B cell (primary cell): ENCODE data around the gene WBP4. TPM values are rescaled to one million over a fixed set of nuclear protein-coding genes. Genes with fewer than 3 reads are reported as not detected.

Experiments
- ATAC-seq: fragments of 200-7000 bp; cut with Tn5 transposase; one replicate; pipeline ENCODE4 v1.10.0; 2021; ENCODE audit warnings: low read depth, mild to moderate bottlenecking, moderate number of reproducible peaks, moderate library complexity
- CTCF ChIA-PET: fragments of 350-600 bp; sonication (Branson Sonifier 250); formaldehyde crosslinking; loops from one replicate; lab custom pipeline; 2021; ENCODE audit warnings: antibody characterized with exemption, inconsistent platforms; lab: Charles Lee
- POLR2A ChIA-PET: fragments of 350-600 bp; sonication (Branson Sonifier 250); formaldehyde crosslinking; loops from one replicate; lab custom pipeline; 2021; ENCODE audit warnings: antibody characterized with exemption; lab: Charles Lee
- DNase-seq: peaks from one replicate; pipeline ENCODE4 v3.0.0; 2013
- H2AFZ ChIP-seq: 2 replicates; pipeline ENCODE4 v1.6.1; 2012; ENCODE audit warnings: mild to moderate bottlenecking, low read depth, low read length; ENCODE audit not compliant: insufficient read depth, poor library complexity, severe bottlenecking
- H3K27ac ChIP-seq, 2 donors: 1 replicate in 1 of 2; 2 replicates in 1 of 2; pipeline ENCODE4 v1.5.1; 2012 to 2013; ENCODE audit warnings: low read length in 2 of 2, mild to moderate bottlenecking in 2 of 2, moderate library complexity in 1 of 2
- H3K27me3 ChIP-seq, 4 experiments: fragments of 200-600 bp in 1 of 4; sonication (generic) in 1 of 4; replicated peaks in 1 of 4; 1 replicate in 2 of 4; 2 replicates in 2 of 4; pipeline versions ENCODE4 v1.6.1 to v1.7.0; 2013 to 2016; ENCODE audit warnings: low read length in 3 of 4, mild to moderate bottlenecking in 2 of 4, mixed read lengths in 1 of 4, moderate library complexity in 1 of 4; ENCODE audit not compliant: insufficient read depth in 4 of 4, control insufficient read depth in 3 of 4; ENCODE audit errors: control extremely low read depth in 1 of 4
- H3K36me3 ChIP-seq, 2 experiments: replicated peaks in 1 of 2; 1 replicate in 1 of 2; 2 replicates in 1 of 2; pipeline versions ENCODE4 v1.6.1 to v1.7.1; 2013; ENCODE audit warnings: low read length in 1 of 2; ENCODE audit not compliant: insufficient read depth in 2 of 2, control insufficient read depth in 1 of 2; ENCODE audit errors: control extremely low read depth in 1 of 2, extremely low read depth in 1 of 2
- H3K4me1 ChIP-seq, 2 donors: fragments of 200-600 bp in 1 of 2; sonication (generic) in 1 of 2; 1 replicate in 1 of 2; 2 replicates in 1 of 2; pipeline versions ENCODE4 v1.5.1 to v1.6.1; 2013 to 2017; ENCODE audit warnings: low read length in 2 of 2; ENCODE audit not compliant: control insufficient read depth in 2 of 2, insufficient read depth in 2 of 2
- H3K4me2 ChIP-seq: replicated peaks from 2 replicates; pipeline ENCODE3; 2012; ENCODE audit warnings: mild to moderate bottlenecking, low read depth, low read length; ENCODE audit not compliant: poor library complexity, severe bottlenecking
- H3K4me3 ChIP-seq, 5 experiments: fragments of 200-600 bp in 1 of 5; sonication (generic) in 1 of 5; 1 replicate in 3 of 5; 2 replicates in 2 of 5; pipeline versions ENCODE4 v1.5.1 to v1.7.0; 2011 to 2016; ENCODE audit warnings: low read length in 4 of 5, mild to moderate bottlenecking in 4 of 5, low read depth in 2 of 5, control low read depth in 1 of 5, moderate library complexity in 1 of 5; ENCODE audit not compliant: insufficient read depth in 1 of 5; ENCODE audit errors: control extremely low read depth in 1 of 5, extremely low read depth in 1 of 5
- H3K79me2 ChIP-seq: fragments of 200-600 bp; sonication (generic); one replicate; pipeline ENCODE4 v1.6.0; 2016; ENCODE audit warnings: low read length; ENCODE audit not compliant: control insufficient read depth, insufficient read depth
- H3K9ac ChIP-seq: fragments of 200-600 bp; sonication (generic); 2 replicates; pipeline ENCODE4 v1.6.1; 2017; ENCODE audit warnings: mild to moderate bottlenecking, low read length, moderate library complexity
- H3K9me3 ChIP-seq, 3 donors: one replicate each; pipeline versions ENCODE4 v1.6.1 to v1.7.1; 2013; ENCODE audit warnings: low read length in 2 of 3; ENCODE audit not compliant: control insufficient read depth in 2 of 3, insufficient read depth in 1 of 3; ENCODE audit errors: control extremely low read depth in 1 of 3
- H4K20me1 ChIP-seq: 2 replicates; pipeline ENCODE4 v1.6.0; 2012; ENCODE audit warnings: mild to moderate bottlenecking, low read length; ENCODE audit not compliant: insufficient read depth, control insufficient read depth, poor library complexity, severe bottlenecking
- H3K27ac Mint-ChIP-seq: one replicate; pipeline ENCODE4 v1.8.0; 2021; ENCODE audit warnings: mixed read lengths
- H3K27me3 Mint-ChIP-seq: one replicate; pipeline ENCODE4 v1.8.0; 2021; ENCODE audit warnings: mixed read lengths
- H3K4me1 Mint-ChIP-seq: one replicate; pipeline ENCODE4 v1.8.0; 2021; ENCODE audit warnings: mixed read lengths
- H3K4me3 Mint-ChIP-seq: one replicate; pipeline ENCODE4 v1.8.0; 2021; ENCODE audit warnings: mixed read lengths
- H3K9me3 Mint-ChIP-seq: one replicate; pipeline ENCODE4 v1.8.0; 2022; ENCODE audit warnings: mixed read lengths; ENCODE audit not compliant: insufficient read depth
- CTCF ChIP-seq: fragments of 200-600 bp; IDR thresholded peaks from one replicate; pipeline ENCODE4 v1.8.0; 2022; ENCODE audit warnings: antibody characterized with exemption, mild to moderate bottlenecking
- EZH2 ChIP-seq: IDR thresholded peaks from 2 replicates; pipeline ENCODE4 v1.6.1; 2012; ENCODE audit warnings: borderline replicate concordance, low read depth, mild to moderate bottlenecking, moderate library complexity, low read length; ENCODE audit not compliant: insufficient read depth, poor library complexity, severe bottlenecking
- WGBS: methylation state at CpG from one replicate; pipeline ENCODE4 v1.1.5; 2013; ENCODE audit warnings: missing lambda C conversion rate; ENCODE audit not compliant: insufficient coverage; 5-methylcytosine and 5-hydroxymethylcytosine counted together
- intact Hi-C: fragments of 100-400 bp; cut with micrococcal nuclease; formaldehyde crosslinking; loops from one replicate; pipeline ENCODE4 v1.10.0; 2022
- polyA plus RNA-seq: library from polyadenylated mRNA; depleted of rRNA; stranded (reverse); fragments of >200 nt; gene quantifications from 2 replicates; pipeline ENCODE4 v1.2.3, GENCODE V29; 2012
- total RNA-seq, 2 donors: library from RNA; stranded (reverse); fragments of 120-200 nt in 1 of 2; gene quantifications; 1 replicate in 1 of 2; 2 replicates in 1 of 2; pipeline versions ENCODE4 v1.2.3 to v1.2.4, GENCODE V29; 2013 to 2022

Gene WBP4
- total and polyA plus RNA-seq, 2 donors (not counting 1 experiment from before 2014, with no cell fraction given), result 1.8 to 10.4 TPM

- Histone ChIP-seq H3K27me3 (no peaks in the 10 kb centered on the region), H2AFZ (no peak overlapping the region), H3K9ac (no peak overlapping the region), H3K4me1 (no peaks in the 10 kb centered on the region), H3K4me2 (no peak overlapping the region), H4K20me1 (no peaks in the 10 kb centered on the region), H3K36me3 (peaks cover 18 to 45% of the 10 kb centered on the region in 2 experiments), H3K9me3 (no peaks in the 10 kb centered on the region), H3K79me2 (no peaks in the 10 kb centered on the region), H3K4me3 (no peak overlapping the region), H3K27ac (no peak overlapping the region)
- intact Hi-C loops, result loop anchor here (1.0 to 5.0 kb wide), 3 partner anchors 14 to 577 kb away; partner anchors contain the start of gene WBP4
- Mint-ChIP-seq H3K4me1 (peaks cover 5% of the 10 kb centered on the region), H3K27ac (no peak overlapping the region), H3K4me3 (no peak overlapping the region), H3K9me3 (no peaks in the 10 kb centered on the region), H3K27me3 (no peaks in the 10 kb centered on the region)
- 100% methylated on average over 2 of the region's 7 CpGs for WGBS
- CTCF ChIA-PET, result no interaction called here
- no peak for TF ChIP-seq EZH2
- no peak for TF ChIP-seq CTCF
- DNase-seq (no peak), ATAC-seq (no peak)
- POLR2A ChIA-PET, result no interaction called here
These were observed 14.2 kb downstream of the WBP4 start for GRCh38 chr13:41075485-41075884.

GRCh38 chr13:41077475-41077874 lies 16.2 kb downstream of the WBP4 start:
- H3K27me3 ChIP-seq, result no peaks in the 10 kb centered on the region
- no peak overlapping the region for H3K9ac ChIP-seq
- POLR2A ChIA-PET, result no interaction called here
- H3K4me1 ChIP-seq, result no peaks in the 10 kb centered on the region
- Mint-ChIP-seq H3K27ac (no peak overlapping the region), H3K27me3 (no peaks in the 10 kb centered on the region), H3K4me1 (peaks cover 5% of the 10 kb centered on the region), H3K9me3 (no peaks in the 10 kb centered on the region), H3K4me3 (no peak overlapping the region)
- no peak for ATAC-seq
- CTCF ChIA-PET, result interaction anchor here (0.6 to 1.9 kb wide), 3 partner anchors 65 to 145 kb away, joined by 3 to 5 read pairs (median 5); no protein-coding TSS in a partner anchor
- H3K27ac ChIP-seq, result no peak overlapping the region
- no peaks in the 10 kb centered on the region for H3K79me2 ChIP-seq
- TF ChIP-seq CTCF (no peak), EZH2 (no peak)
- intact Hi-C loops, result loop anchor here (5.0 kb wide), 1 partner anchor 575 kb away; no protein-coding TSS in a partner anchor
- WGBS, result no CpG with 5 or more reads among the region's 3 CpGs
- H3K4me3 ChIP-seq, result no peak overlapping the region
- no peak overlapping the region for H3K4me2 ChIP-seq
- no peaks in the 10 kb centered on the region for H4K20me1 ChIP-seq
- peaks cover 10 to 36% of the 10 kb centered on the region in 2 experiments for H3K36me3 ChIP-seq
- DNase-seq, result no peak
- no peak overlapping the region for H2AFZ ChIP-seq
- no peaks in the 10 kb centered on the region for H3K9me3 ChIP-seq
